Hepatocyte (in vitro differentiated cells): ENCODE results near the gene PLA2G5. TPM values are rescaled to one million over a fixed set of nuclear protein-coding genes. Genes with fewer than 3 reads are reported as not detected.

Experiments used
- DNase-seq: peaks from one replicate; pipeline ENCODE4 v3.0.0-alpha.2; 2016; ENCODE audit warnings: low spot score
- H2AFZ ChIP-seq: fragments of 200-600 bp; sonication (generic); 2 replicates; pipeline ENCODE4 v1.6.0; 2016; ENCODE audit warnings: antibody characterized with exemption, mild to moderate bottlenecking
- H3K27ac ChIP-seq: fragments of 200-600 bp; sonication (generic); 2 replicates; pipeline ENCODE4 v1.5.1; 2016; ENCODE audit warnings: mild to moderate bottlenecking
- H3K27me3 ChIP-seq: fragments of 200-600 bp; sonication (generic); 2 replicates; pipeline ENCODE4 v1.6.1; 2016
- H3K36me3 ChIP-seq: fragments of 200-600 bp; sonication (generic); replicated peaks from 2 replicates; pipeline ENCODE4 v1.5.1; 2016; ENCODE audit warnings: low read depth; ENCODE audit not compliant: insufficient read depth
- H3K4me1 ChIP-seq: fragments of 200-600 bp; sonication (generic); 2 replicates; pipeline ENCODE4 v1.5.1; 2016; ENCODE audit warnings: mild to moderate bottlenecking, moderate library complexity; ENCODE audit not compliant: insufficient read depth
- H3K4me2 ChIP-seq: fragments of 200-600 bp; sonication (generic); 2 replicates; pipeline ENCODE4 v1.6.0; 2016
- H3K4me3 ChIP-seq: fragments of 200-600 bp; sonication (generic); 2 replicates; pipeline ENCODE4 v1.5.1; 2016; ENCODE audit warnings: mild to moderate bottlenecking
- H3K79me2 ChIP-seq: fragments of 200-600 bp; sonication (generic); 2 replicates; pipeline ENCODE4 v1.6.0; 2017; ENCODE audit warnings: mild to moderate bottlenecking
- H3K9me2 ChIP-seq: fragments of 200-600 bp; sonication (generic); replicated peaks from 2 replicates; pipeline ENCODE4 v1.6.0; 2017; ENCODE audit warnings: mild to moderate bottlenecking; ENCODE audit not compliant: insufficient read depth
- H3K9me3 ChIP-seq: fragments of 200-600 bp; sonication (generic); 2 replicates; pipeline ENCODE4 v1.5.1; 2016; ENCODE audit warnings: low read depth, mild to moderate bottlenecking
- H4K20me1 ChIP-seq: fragments of 200-600 bp; sonication (generic); 2 replicates; pipeline ENCODE4 v1.6.0; 2016; ENCODE audit warnings: mild to moderate bottlenecking; ENCODE audit not compliant: insufficient read depth, poor library complexity, severe bottlenecking
- EZH2 ChIP-seq: fragments of 200-600 bp; sonication (generic); IDR thresholded peaks from 2 replicates; pipeline ENCODE4 v1.6.1; 2016; ENCODE audit warnings: antibody characterized with exemption, mild to moderate bottlenecking, borderline replicate concordance
- EZH2phosphoT487 ChIP-seq: fragments of 200-600 bp; sonication (generic); IDR thresholded peaks from one replicate; pipeline ENCODE4 v1.6.1; 2018; ENCODE audit warnings: antibody characterized with exemption, mild to moderate bottlenecking, low read depth, moderate library complexity; ENCODE audit not compliant: unreplicated experiment, severe bottlenecking
- WGBS: methylation state at CpG from one replicate; pipeline ENCODE4 v1.1.6; 2016; ENCODE audit warnings: low lambda C conversion rate; ENCODE audit errors: missing lambda C conversion rate; 5-methylcytosine and 5-hydroxymethylcytosine counted together
- polyA plus RNA-seq: library from polyadenylated mRNA; unstranded; fragments of >200 nt; fragmentation: Nextera tagmentation; extraction: Ambion mirVana; gene quantifications from 2 replicates; pipeline ENCODE4 v1.2.1, GENCODE V29; 2016
- total RNA-seq: library from RNA; depleted of rRNA; stranded (reverse); fragments of >200 nt; gene quantifications from 2 replicates; pipeline ENCODE4 v1.2.3, GENCODE V29; 2014
- TF ChIP-seq, protein P1 (sequence below): fragments of 200-600 bp; sonication (generic); IDR thresholded peaks from 2 replicates; pipeline ENCODE4 v1.5.1; 2016; ENCODE audit warnings: antibody characterized with exemption, mild to moderate bottlenecking; ENCODE audit not compliant: poor library complexity

PLA2G5 gene
- total and polyA plus RNA-seq, 2 experiments from 2014 or later, result 24.9 to 29.4 TPM

DNA sequence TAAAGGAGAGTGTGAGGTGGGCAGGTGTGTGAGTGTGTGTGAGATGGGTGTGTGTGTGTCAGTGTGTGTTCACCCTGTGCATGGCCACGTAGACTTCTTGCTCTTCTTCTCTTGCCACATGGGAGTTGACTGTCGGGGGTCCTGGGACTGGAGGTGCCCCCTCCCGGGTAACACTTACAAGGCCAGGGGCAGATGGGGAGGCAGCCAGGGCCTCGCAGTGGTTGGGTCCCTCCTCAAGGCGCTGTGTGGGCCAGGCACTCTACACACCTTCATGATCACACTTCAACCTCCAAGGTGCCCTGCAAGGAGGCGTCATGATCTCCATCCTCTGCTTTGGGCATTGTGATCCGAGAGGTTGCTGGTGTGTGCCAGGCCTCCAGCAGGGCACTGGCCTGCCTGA, 71.5 kb downstream of the PLA2G5 start:
- no peaks in the 10 kb centered on the region for H3K27me3 ChIP-seq
- no peaks in the 10 kb centered on the region for H3K36me3 ChIP-seq
- H2AFZ ChIP-seq, result no peak overlapping the region
- DNase-seq, result no peak
- 92% methylated on average over 7 of the region's 7 CpGs for WGBS
- no peaks in the 10 kb centered on the region for H3K9me2 ChIP-seq
- H3K9me3 ChIP-seq, result no peaks in the 10 kb centered on the region
- H4K20me1 ChIP-seq, result no peaks in the 10 kb centered on the region
- no peak overlapping the region for H3K4me2 ChIP-seq
- TF ChIP-seq, protein P1, sequence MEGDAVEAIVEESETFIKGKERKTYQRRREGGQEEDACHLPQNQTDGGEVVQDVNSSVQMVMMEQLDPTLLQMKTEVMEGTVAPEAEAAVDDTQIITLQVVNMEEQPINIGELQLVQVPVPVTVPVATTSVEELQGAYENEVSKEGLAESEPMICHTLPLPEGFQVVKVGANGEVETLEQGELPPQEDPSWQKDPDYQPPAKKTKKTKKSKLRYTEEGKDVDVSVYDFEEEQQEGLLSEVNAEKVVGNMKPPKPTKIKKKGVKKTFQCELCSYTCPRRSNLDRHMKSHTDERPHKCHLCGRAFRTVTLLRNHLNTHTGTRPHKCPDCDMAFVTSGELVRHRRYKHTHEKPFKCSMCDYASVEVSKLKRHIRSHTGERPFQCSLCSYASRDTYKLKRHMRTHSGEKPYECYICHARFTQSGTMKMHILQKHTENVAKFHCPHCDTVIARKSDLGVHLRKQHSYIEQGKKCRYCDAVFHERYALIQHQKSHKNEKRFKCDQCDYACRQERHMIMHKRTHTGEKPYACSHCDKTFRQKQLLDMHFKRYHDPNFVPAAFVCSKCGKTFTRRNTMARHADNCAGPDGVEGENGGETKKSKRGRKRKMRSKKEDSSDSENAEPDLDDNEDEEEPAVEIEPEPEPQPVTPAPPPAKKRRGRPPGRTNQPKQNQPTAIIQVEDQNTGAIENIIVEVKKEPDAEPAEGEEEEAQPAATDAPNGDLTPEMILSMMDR, result no peak
- TF ChIP-seq EZH2phosphoT487 (no peak), EZH2 (no peak)
- no peaks in the 10 kb centered on the region for H3K4me1 ChIP-seq
- no peaks in the 10 kb centered on the region for H3K79me2 ChIP-seq
- no peak overlapping the region for H3K27ac ChIP-seq
- H3K4me3 ChIP-seq, result no peak overlapping the region

Other genes starting within 250 kb of the PLA2G5 start
- gene OTUD3, start 187.8 kb upstream of the PLA2G5 start, total RNA-seq, result 9.2 and 9.3 TPM in 2 replicates
- gene OTUD3, start 187.8 kb upstream of the PLA2G5 start, polyA plus RNA-seq, result 3.0 and 4.1 TPM in 2 replicates
- gene PLA2G2E, start 146.6 kb upstream of the PLA2G5 start, total RNA-seq, result not detected in 2 replicates
- not detected in 2 replicates for gene PLA2G2E, start 146.6 kb upstream of the PLA2G5 start, polyA plus RNA-seq
- 170 and 340 TPM in 2 replicates for gene PLA2G2A, start 90.6 kb upstream of the PLA2G5 start, total RNA-seq
- 1,328 and 1,609 TPM in 2 replicates for gene PLA2G2A, start 90.6 kb upstream of the PLA2G5 start, polyA plus RNA-seq
- gene PLA2G2D, start 49.3 kb downstream of the PLA2G5 start, total RNA-seq, result not detected in 2 replicates
- not detected in 2 replicates for gene PLA2G2D, start 49.3 kb downstream of the PLA2G5 start, polyA plus RNA-seq
- gene PLA2G2F, start 69.1 kb downstream of the PLA2G5 start, total RNA-seq, result not detected in 2 replicates
- gene PLA2G2F, start 69.1 kb downstream of the PLA2G5 start, polyA plus RNA-seq, result not detected in 2 replicates
- gene UBXN10, start 115.9 kb downstream of the PLA2G5 start, total RNA-seq, result 0.48 and 0.63 TPM in 2 replicates
- gene UBXN10, start 115.9 kb downstream of the PLA2G5 start, polyA plus RNA-seq, result 1.1 and 1.2 TPM in 2 replicates
- not detected in 2 replicates for gene PLA2G2C, start 116.3 kb downstream of the PLA2G5 start, total RNA-seq
- not detected in 2 replicates for gene PLA2G2C, start 116.3 kb downstream of the PLA2G5 start, polyA plus RNA-seq
- 0.24 and 0.33 TPM in 2 replicates for gene VWA5B1, start 220.7 kb downstream of the PLA2G5 start, total RNA-seq
- gene VWA5B1, start 220.7 kb downstream of the PLA2G5 start, polyA plus RNA-seq, result 0.35 and 1.1 TPM in 2 replicates